ENCODE measurements around the gene SLC11A2. TPM values are rescaled to one million over a fixed set of nuclear protein-coding genes. Genes with fewer than 3 reads are reported as not detected.
A peak's percentile ranks its signal among the peaks of the same experiment; 100 is the strongest.
"Not testable (repeated sequence)": the region's sequence is repeated elsewhere in the genome, so short reads cannot be mapped to it uniquely, and the experiment has no call there.

Gene SLC11A2
- total RNA-seq, 1 donor from 2014 or later = 96.8 TPM

DNA sequence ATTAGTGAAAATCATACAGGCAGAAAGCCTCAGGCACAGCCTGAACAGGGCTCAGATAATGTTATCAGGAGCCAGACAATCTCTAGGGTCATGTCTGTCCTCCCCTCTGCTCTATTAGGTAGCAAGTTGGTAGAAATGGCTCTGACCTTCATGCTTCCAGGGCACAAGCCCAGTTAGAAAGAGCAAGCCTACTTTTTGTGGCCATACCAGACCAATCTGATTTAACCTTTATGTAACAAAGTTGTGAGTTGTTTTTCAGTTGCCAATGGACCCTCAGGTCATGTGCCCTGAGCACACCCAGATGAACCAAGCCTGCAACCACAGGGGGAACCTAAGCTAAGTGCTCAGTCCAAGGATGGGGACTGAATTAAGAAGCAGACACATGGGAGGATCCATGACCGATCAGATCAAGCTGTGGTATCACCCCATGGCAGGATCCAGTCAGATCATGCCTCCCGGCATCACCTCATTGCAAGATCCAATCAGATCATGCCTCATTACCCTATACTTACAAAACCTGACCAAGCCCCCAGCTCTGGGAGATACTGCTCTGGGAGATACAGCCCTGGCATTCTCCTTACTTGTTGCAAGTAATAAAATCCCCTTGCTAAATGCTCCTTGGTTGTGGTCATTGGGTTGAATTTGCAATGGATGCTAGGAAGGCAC is 92.6 kb downstream of the SLC11A2 start:
- H3K27me3 ChIP-seq = no peaks in the 10 kb centered on the region
- no peak for ATAC-seq
- no peak for DNase-seq
- intact Hi-C loops (cut with DNase I) = no loop called here
- peaks cover 49% of the 10 kb centered on the region for H3K4me1 ChIP-seq
- TF ChIP-seq, protein P1, sequence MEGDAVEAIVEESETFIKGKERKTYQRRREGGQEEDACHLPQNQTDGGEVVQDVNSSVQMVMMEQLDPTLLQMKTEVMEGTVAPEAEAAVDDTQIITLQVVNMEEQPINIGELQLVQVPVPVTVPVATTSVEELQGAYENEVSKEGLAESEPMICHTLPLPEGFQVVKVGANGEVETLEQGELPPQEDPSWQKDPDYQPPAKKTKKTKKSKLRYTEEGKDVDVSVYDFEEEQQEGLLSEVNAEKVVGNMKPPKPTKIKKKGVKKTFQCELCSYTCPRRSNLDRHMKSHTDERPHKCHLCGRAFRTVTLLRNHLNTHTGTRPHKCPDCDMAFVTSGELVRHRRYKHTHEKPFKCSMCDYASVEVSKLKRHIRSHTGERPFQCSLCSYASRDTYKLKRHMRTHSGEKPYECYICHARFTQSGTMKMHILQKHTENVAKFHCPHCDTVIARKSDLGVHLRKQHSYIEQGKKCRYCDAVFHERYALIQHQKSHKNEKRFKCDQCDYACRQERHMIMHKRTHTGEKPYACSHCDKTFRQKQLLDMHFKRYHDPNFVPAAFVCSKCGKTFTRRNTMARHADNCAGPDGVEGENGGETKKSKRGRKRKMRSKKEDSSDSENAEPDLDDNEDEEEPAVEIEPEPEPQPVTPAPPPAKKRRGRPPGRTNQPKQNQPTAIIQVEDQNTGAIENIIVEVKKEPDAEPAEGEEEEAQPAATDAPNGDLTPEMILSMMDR (IDR thresholded peaks at IDR 0.05) = no peak
- peak overlapping the region; percentile 76 for H3K27ac ChIP-seq
- no peak overlapping the region for H3K4me3 ChIP-seq
- H3K36me3 ChIP-seq = peaks cover 32% of the 10 kb centered on the region
- H3K9me3 ChIP-seq = no peaks in the 10 kb centered on the region

DNA sequence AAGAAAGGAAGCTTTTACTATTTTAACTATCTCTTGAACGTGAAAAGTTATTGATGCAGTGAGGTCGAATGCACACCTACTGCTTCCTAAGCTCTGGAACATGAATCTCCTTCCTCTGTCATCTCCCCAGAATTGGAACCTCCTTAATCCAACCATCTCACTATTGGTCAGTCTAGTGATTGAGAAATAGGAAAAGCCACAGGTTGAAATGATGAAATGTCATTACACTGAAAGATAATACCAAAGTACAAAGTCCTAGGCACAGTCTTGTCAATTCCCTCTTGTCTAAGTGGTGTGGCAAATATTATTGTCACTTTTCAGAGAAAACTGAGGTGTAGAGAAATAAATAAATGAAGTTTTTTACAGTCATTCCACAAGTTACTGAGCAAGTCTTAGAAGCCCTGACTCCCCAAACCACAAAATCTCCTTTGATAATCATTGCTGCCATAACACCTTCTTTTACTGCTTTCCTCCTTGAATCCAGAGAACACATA is 93.3 kb downstream of the SLC11A2 start:
- TF ChIP-seq, protein P1 (IDR thresholded peaks at IDR 0.05) = no peak
- Histone ChIP-seq H3K9me3 (no peaks in the 10 kb centered on the region), H3K27me3 (no peaks in the 10 kb centered on the region), H3K36me3 (peaks cover 32% of the 10 kb centered on the region), H3K4me3 (no peak overlapping the region), H3K27ac (no peak overlapping the region), H3K4me1 (peaks cover 57% of the 10 kb centered on the region)
- DNase-seq (no peak), ATAC-seq (no peak)
- intact Hi-C loops (cut with DNase I) = no loop called here

DNA sequence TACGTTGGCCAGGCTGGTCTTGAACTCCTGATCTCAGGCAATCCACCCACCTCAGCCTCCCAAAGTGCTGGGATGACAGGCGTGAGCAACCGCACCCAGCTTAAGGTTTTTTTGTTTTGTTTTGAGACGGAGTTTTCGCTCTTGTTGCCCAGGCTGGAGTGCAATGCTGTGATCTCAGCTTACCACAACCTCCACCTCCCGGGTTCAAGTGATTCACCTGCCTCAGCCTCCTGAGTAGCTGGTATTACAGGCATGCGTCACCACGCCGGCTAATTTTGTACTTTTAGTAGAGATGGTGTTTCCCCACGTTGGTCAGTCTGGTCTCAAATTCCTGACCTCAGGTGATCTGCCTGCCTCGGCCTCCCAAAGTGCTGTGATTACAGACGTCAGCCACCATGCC is 95.7 kb downstream of the SLC11A2 start:
- DNase-seq; H3K27ac ChIP-seq; H3K9me3 ChIP-seq; ATAC-seq; H3K4me3 ChIP-seq; intact Hi-C loops (cut with DNase I); H3K27me3 ChIP-seq: not testable (repeated sequence)
- H3K4me1 ChIP-seq = peaks cover 50% of the 10 kb centered on the region
- peaks cover 32% of the 10 kb centered on the region for H3K36me3 ChIP-seq

DNA sequence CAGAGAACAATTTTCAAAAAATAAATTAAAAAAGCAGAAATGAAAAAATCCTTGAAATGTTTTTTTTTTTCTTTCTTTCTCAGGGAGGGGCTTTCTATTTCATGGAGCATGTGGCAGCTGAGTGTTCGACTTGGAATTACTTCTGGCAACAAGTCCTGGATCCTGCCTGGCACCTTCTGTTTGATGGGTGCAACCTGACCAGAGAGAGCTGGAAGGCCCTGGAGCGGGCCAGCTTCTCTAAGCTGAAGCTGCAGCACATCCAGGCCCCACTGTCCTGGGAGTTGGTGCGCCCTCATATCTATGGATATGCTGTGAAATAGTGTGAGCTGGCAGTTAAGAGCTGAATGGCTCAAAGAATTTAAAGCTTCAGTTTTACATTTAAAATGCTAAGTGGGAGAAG is 96.4 kb downstream of the SLC11A2 start:
- Histone ChIP-seq H3K4me1 (peaks cover 45% of the 10 kb centered on the region), H3K9me3 (no peaks in the 10 kb centered on the region), H3K4me3 (peak overlapping the region; percentile 69), H3K27ac (no peak overlapping the region), H3K36me3 (peaks cover 32% of the 10 kb centered on the region), H3K27me3 (no peaks in the 10 kb centered on the region)
- DNase-seq = no peak
- TF ChIP-seq, protein P1 (IDR thresholded peaks at IDR 0.05) = no peak
- intact Hi-C loops (cut with DNase I) = no loop called here
- no peak for ATAC-seq

Other genes starting within 250 kb of the SLC11A2 start
- not detected for gene TMPRSS12, start 183.5 kb downstream of the SLC11A2 start, total RNA-seq
- not detected for gene HIGD1C, start 73.8 kb downstream of the SLC11A2 start, total RNA-seq
- 71.6 TPM for gene LETMD1, start 21.9 kb upstream of the SLC11A2 start, total RNA-seq
- 34.5 TPM for gene CSRNP2, start 57.2 kb upstream of the SLC11A2 start, total RNA-seq
- gene TFCP2, start 146.8 kb upstream of the SLC11A2 start, total RNA-seq = 25.0 TPM
- gene POU6F1, start 191.7 kb upstream of the SLC11A2 start, total RNA-seq = 19.0 TPM
- gene DAZAP2, start 212.4 kb upstream of the SLC11A2 start, total RNA-seq = 244 TPM
- gene SMAGP, start 244.0 kb upstream of the SLC11A2 start, total RNA-seq = 34.2 TPM

Measured in upper lobe of right lung (tissue), 1 donor.